DND-41 (cell line): Measurements from ENCODE around the gene SEMA3D.

Experiments used
- ATAC-seq: fragments of 200-7000 bp; cut with Tn5 transposase; 3 replicates; pipeline ENCODE4 v1.9.1; 2021; ENCODE audit warnings: low read depth; ENCODE audit not compliant: insufficient read depth
- DNase-seq: peaks from one replicate; pipeline ENCODE4 v3.0.0-alpha.2; 2020
- H2AFZ ChIP-seq: 2 replicates; pipeline ENCODE4 v1.6.0; 2012; ENCODE audit warnings: low read depth, low read length
- H3K27ac ChIP-seq: 2 replicates; pipeline ENCODE4 v1.5.1; 2012; ENCODE audit warnings: low read length, inconsistent platforms
- H3K27me3 ChIP-seq: fragments of 200-600 bp; sonication (generic); 2 replicates; pipeline ENCODE4 v1.6.0; 2012; ENCODE audit warnings: low read length, mild to moderate bottlenecking, inconsistent platforms; ENCODE audit not compliant: insufficient read depth, poor library complexity
- H3K36me3 ChIP-seq: 2 replicates; pipeline ENCODE4 v1.5.1; 2012; ENCODE audit warnings: low read length, inconsistent platforms; ENCODE audit not compliant: insufficient read depth
- H3K4me1 ChIP-seq: 2 replicates; pipeline ENCODE4 v1.5.1; 2012; ENCODE audit warnings: mild to moderate bottlenecking, low read length; ENCODE audit not compliant: insufficient read depth
- H3K4me2 ChIP-seq: 2 replicates; pipeline ENCODE4 v1.6.0; 2012; ENCODE audit warnings: mild to moderate bottlenecking, moderate library complexity, low read length, inconsistent platforms; ENCODE audit not compliant: insufficient read depth
- H3K4me3 ChIP-seq, 2 experiments: fragments of 200-600 bp in 1 of 2; shearing (Covaris generic) in 1 of 2; 2 replicates each; pipeline ENCODE4 v1.5.1; 2012 to 2016; ENCODE audit warnings: inconsistent platforms in 2 of 2, low read length in 2 of 2, mild to moderate bottlenecking in 2 of 2, low read depth in 1 of 2, moderate library complexity in 1 of 2
- H3K79me2 ChIP-seq: 2 replicates; pipeline ENCODE4 v1.6.0; 2012; ENCODE audit warnings: low read length, inconsistent platforms; ENCODE audit not compliant: insufficient read depth
- H3K9ac ChIP-seq: 2 replicates; pipeline ENCODE4 v1.6.0; 2012; ENCODE audit warnings: low read depth, mild to moderate bottlenecking, inconsistent platforms, low read length, moderate library complexity
- H3K9me3 ChIP-seq: 2 replicates; pipeline ENCODE4 v1.5.1; 2012; ENCODE audit warnings: low read length, moderate library complexity, mild to moderate bottlenecking, inconsistent platforms; ENCODE audit not compliant: insufficient read depth, severe bottlenecking
- H4K20me1 ChIP-seq: 2 replicates; pipeline ENCODE4 v1.6.0; 2012; ENCODE audit warnings: low read length; ENCODE audit not compliant: insufficient read depth
- CTCF ChIP-seq: IDR thresholded peaks from 2 replicates; pipeline ENCODE4 v1.5.1; 2012; ENCODE audit warnings: borderline replicate concordance, low read length, moderate library complexity, mild to moderate bottlenecking; ENCODE audit not compliant: poor library complexity, severe bottlenecking; ENCODE audit errors: extremely low read depth
- EZH2 ChIP-seq: IDR thresholded peaks from 3 replicates; pipeline ENCODE4 v1.6.1; 2012; ENCODE audit warnings: borderline replicate concordance, low read depth, mild to moderate bottlenecking, moderate library complexity, low read length, inconsistent platforms; ENCODE audit not compliant: severe bottlenecking

Gene SEMA3D

GRCh38 chr7:85068799-85069198 lies 118.1 kb downstream of the SEMA3D start:
- Histone ChIP-seq H3K4me1 (no peaks in the 10 kb centered on the region), H3K4me2 (no peak overlapping the region), H3K27ac (no peak overlapping the region), H2AFZ (no peak overlapping the region), H3K36me3 (no peaks in the 10 kb centered on the region), H3K4me3 (no peak overlapping the region), H3K9me3 (no peaks in the 10 kb centered on the region), H3K79me2 (no peaks in the 10 kb centered on the region), H4K20me1 (no peaks in the 10 kb centered on the region), H3K27me3 (no peaks in the 10 kb centered on the region), H3K9ac (no peak overlapping the region)
- no peak for TF ChIP-seq EZH2
- TF ChIP-seq CTCF = no peak
- no peak for ATAC-seq
- DNase-seq = no peak

- no peak overlapping the region for H3K4me3 ChIP-seq
- no peak overlapping the region for H3K9ac ChIP-seq
- DNase-seq = no peak
- H4K20me1 ChIP-seq = no peaks in the 10 kb centered on the region
- no peaks in the 10 kb centered on the region for H3K9me3 ChIP-seq
- no peak overlapping the region for H2AFZ ChIP-seq
- TF ChIP-seq EZH2 (no peak), CTCF (no peak)
- H3K27me3 ChIP-seq = no peaks in the 10 kb centered on the region
- ATAC-seq = no peak
- no peaks in the 10 kb centered on the region for H3K79me2 ChIP-seq
- no peak overlapping the region for H3K27ac ChIP-seq
- no peak overlapping the region for H3K4me2 ChIP-seq
- no peaks in the 10 kb centered on the region for H3K36me3 ChIP-seq
- H3K4me1 ChIP-seq = no peaks in the 10 kb centered on the region
These were observed 119.5 kb downstream of the SEMA3D start for GRCh38 chr7:85067371-85067770.

- H3K27me3 ChIP-seq = no peaks in the 10 kb centered on the region
- TF ChIP-seq EZH2 = no peak
- TF ChIP-seq CTCF = no peak
- H3K36me3 ChIP-seq = no peaks in the 10 kb centered on the region
- H4K20me1 ChIP-seq = no peaks in the 10 kb centered on the region
- no peak overlapping the region for H3K4me2 ChIP-seq
- no peak overlapping the region for H3K9ac ChIP-seq
- H3K4me1 ChIP-seq = no peaks in the 10 kb centered on the region
- no peaks in the 10 kb centered on the region for H3K9me3 ChIP-seq
- no peak overlapping the region for H3K27ac ChIP-seq
- no peak for DNase-seq
- no peak for ATAC-seq
- no peaks in the 10 kb centered on the region for H3K79me2 ChIP-seq
- H2AFZ ChIP-seq = no peak overlapping the region
- no peak overlapping the region for H3K4me3 ChIP-seq
These were observed 120.9 kb downstream of the SEMA3D start for GRCh38 chr7:85065888-85066485.

- H3K36me3 ChIP-seq = no peaks in the 10 kb centered on the region
These were observed 121.5 kb downstream of the SEMA3D start for GRCh38 chr7:85065306-85065705.

More at GRCh38 chr7:85065306-85065705, 121.5 kb downstream of the SEMA3D start:
- H3K9ac ChIP-seq = no peak overlapping the region
- no peak for DNase-seq
- TF ChIP-seq EZH2 (no peak), CTCF (no peak)
- H3K27ac ChIP-seq = no peak overlapping the region
- H3K4me1 ChIP-seq = no peaks in the 10 kb centered on the region
- H3K4me2 ChIP-seq = no peak overlapping the region
- no peaks in the 10 kb centered on the region for H3K9me3 ChIP-seq
- H4K20me1 ChIP-seq = no peaks in the 10 kb centered on the region
- H3K27me3 ChIP-seq = no peaks in the 10 kb centered on the region
- no peak overlapping the region for H2AFZ ChIP-seq
- H3K79me2 ChIP-seq = no peaks in the 10 kb centered on the region
- no peak for ATAC-seq
- H3K4me3 ChIP-seq = no peak overlapping the region
